ENCODE data around the gene SPTLC1. TPM values are rescaled to one million over a fixed set of nuclear protein-coding genes. Genes with fewer than 3 reads are reported as not detected.

The SPTLC1 gene
- total RNA-seq, 4 donors from 2014 or later: 124 to 132 (median 127) TPM

GRCh38 chr9:92046676-92047075 lies 68.5 kb downstream of the SPTLC1 start:
- Histone ChIP-seq H3K27ac (no peak overlapping the region), H3K9me3 (no peaks in the 10 kb centered on the region), H3K27me3 (no peaks in the 10 kb centered on the region), H3K4me3 (replicated peaks in 1 of 3) (no peak overlapping the region), H3K36me3 (peaks cover 36 to 48% of the 10 kb centered on the region in 2 donors), H3K4me1 (no peaks in the 10 kb centered on the region)
- DNase-seq: no peak
- WGBS, 2 donors: 90 to 94% methylated on average over 3 of the region's 3 CpGs
- intact Hi-C loops (cut with DNase I): no loop called here
- TF ChIP-seq CTCF (IDR thresholded peaks at IDR 0.05) (no peak), POLR2A (IDR thresholded peaks at IDR 0.05) (no peak)

- peaks cover 37 to 53% of the 10 kb centered on the region in 2 donors for H3K36me3 ChIP-seq
Observed at GRCh38 chr9:92044936-92045335, 70.3 kb downstream of the SPTLC1 start.

GRCh38 chr9:92043002-92043401 lies 72.2 kb downstream of the SPTLC1 start:
- H3K36me3 ChIP-seq: peaks cover 38 to 56% of the 10 kb centered on the region in 2 donors
- TF ChIP-seq POLR2A (IDR thresholded peaks at IDR 0.05): no peak
- TF ChIP-seq CTCF (IDR thresholded peaks at IDR 0.05): no peak
- 95 to 100% methylated on average over 3 of the region's 3 CpGs for WGBS, 2 donors

More at GRCh38 chr9:92044936-92045335, 70.3 kb downstream of the SPTLC1 start:
- TF ChIP-seq CTCF (IDR thresholded peaks at IDR 0.05): no peak
- no peak for TF ChIP-seq POLR2A (IDR thresholded peaks at IDR 0.05)
- 93 to 95% methylated on average over 2 of the region's 2 CpGs for WGBS, 2 donors
- H3K4me3 ChIP-seq (replicated peaks in 1 of 3): no peak overlapping the region
- DNase-seq: no peak
- no peaks in the 10 kb centered on the region for H3K9me3 ChIP-seq
- intact Hi-C loops (cut with DNase I): no loop called here
- H3K27ac ChIP-seq: no peak overlapping the region
- H3K4me1 ChIP-seq: no peaks in the 10 kb centered on the region
- no peaks in the 10 kb centered on the region for H3K27me3 ChIP-seq

GRCh38 chr9:92042260-92042659 lies 73.0 kb downstream of the SPTLC1 start:
- Histone ChIP-seq H3K4me3 (replicated peaks in 1 of 3) (no peak overlapping the region), H3K4me1 (no peaks in the 10 kb centered on the region), H3K27ac (no peak overlapping the region), H3K36me3 (peaks cover 43 to 51% of the 10 kb centered on the region in 2 donors), H3K27me3 (no peaks in the 10 kb centered on the region), H3K9me3 (no peaks in the 10 kb centered on the region)
- intact Hi-C loops (cut with DNase I): no loop called here
- TF ChIP-seq POLR2A (IDR thresholded peaks at IDR 0.05) (no peak), CTCF (IDR thresholded peaks at IDR 0.05) (no peak)
- no peak for DNase-seq
- 92 to 98% methylated on average over 1 of the region's 1 CpG for WGBS, 2 donors

More at GRCh38 chr9:92043002-92043401, 72.2 kb downstream of the SPTLC1 start:
- intact Hi-C loops (cut with DNase I): no loop called here
- Histone ChIP-seq H3K27me3 (no peaks in the 10 kb centered on the region), H3K4me3 (replicated peaks in 1 of 3) (no peak overlapping the region), H3K27ac (no peak overlapping the region), H3K9me3 (no peaks in the 10 kb centered on the region), H3K4me1 (no peaks in the 10 kb centered on the region)
- DNase-seq: no peak

- no peak for DNase-seq
- Histone ChIP-seq H3K36me3 (peaks cover 20 to 21% of the 10 kb centered on the region in 2 donors), H3K9me3 (no peaks in the 10 kb centered on the region), H3K4me3 (replicated peaks in 1 of 3) (no peak overlapping the region), H3K27ac (no peak overlapping the region), H3K27me3 (no peaks in the 10 kb centered on the region), H3K4me1 (no peaks in the 10 kb centered on the region)
- intact Hi-C loops (cut with DNase I): no loop called here
- WGBS, 2 donors: 81 to 83% methylated on average over 2 of the region's 2 CpGs
- TF ChIP-seq POLR2A (IDR thresholded peaks at IDR 0.05) (no peak), CTCF (IDR thresholded peaks at IDR 0.05) (no peak)
Observed at GRCh38 chr9:92036756-92037155, 78.5 kb downstream of the SPTLC1 start.
